ENCODE measurements around the gene PNKD. TPM values are rescaled to one million over a fixed set of nuclear protein-coding genes. Genes with fewer than 3 reads are reported as not detected.

The PNKD gene, protein sequence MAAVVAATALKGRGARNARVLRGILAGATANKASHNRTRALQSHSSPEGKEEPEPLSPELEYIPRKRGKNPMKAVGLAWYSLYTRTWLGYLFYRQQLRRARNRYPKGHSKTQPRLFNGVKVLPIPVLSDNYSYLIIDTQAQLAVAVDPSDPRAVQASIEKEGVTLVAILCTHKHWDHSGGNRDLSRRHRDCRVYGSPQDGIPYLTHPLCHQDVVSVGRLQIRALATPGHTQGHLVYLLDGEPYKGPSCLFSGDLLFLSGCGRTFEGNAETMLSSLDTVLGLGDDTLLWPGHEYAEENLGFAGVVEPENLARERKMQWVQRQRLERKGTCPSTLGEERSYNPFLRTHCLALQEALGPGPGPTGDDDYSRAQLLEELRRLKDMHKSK
- polyA plus RNA-seq (2011; rRNA removed): 46.2 and 52.6 TPM in 2 replicates
- 101 and 104 TPM in 2 replicates for polyA plus RNA-seq (2012; cell fraction: cytosol; rRNA removed)
- 71.2 and 85.9 TPM in 2 replicates for polyA plus RNA-seq (2012; cell fraction: nucleus; rRNA removed)
- polyA plus RNA-seq (2017; fragmentation: RNase III; extraction: RNeasy Plus Mini Kit Qiagen cat#74134 plus additional on column Dnase treatment): 47.2 to 51.7 TPM (median 51.6 TPM) in 3 replicates
- 21.0 and 26.5 TPM in 2 replicates for polyA minus RNA-seq (2011; rRNA and poly(A)+ RNA removed)

DNA sequence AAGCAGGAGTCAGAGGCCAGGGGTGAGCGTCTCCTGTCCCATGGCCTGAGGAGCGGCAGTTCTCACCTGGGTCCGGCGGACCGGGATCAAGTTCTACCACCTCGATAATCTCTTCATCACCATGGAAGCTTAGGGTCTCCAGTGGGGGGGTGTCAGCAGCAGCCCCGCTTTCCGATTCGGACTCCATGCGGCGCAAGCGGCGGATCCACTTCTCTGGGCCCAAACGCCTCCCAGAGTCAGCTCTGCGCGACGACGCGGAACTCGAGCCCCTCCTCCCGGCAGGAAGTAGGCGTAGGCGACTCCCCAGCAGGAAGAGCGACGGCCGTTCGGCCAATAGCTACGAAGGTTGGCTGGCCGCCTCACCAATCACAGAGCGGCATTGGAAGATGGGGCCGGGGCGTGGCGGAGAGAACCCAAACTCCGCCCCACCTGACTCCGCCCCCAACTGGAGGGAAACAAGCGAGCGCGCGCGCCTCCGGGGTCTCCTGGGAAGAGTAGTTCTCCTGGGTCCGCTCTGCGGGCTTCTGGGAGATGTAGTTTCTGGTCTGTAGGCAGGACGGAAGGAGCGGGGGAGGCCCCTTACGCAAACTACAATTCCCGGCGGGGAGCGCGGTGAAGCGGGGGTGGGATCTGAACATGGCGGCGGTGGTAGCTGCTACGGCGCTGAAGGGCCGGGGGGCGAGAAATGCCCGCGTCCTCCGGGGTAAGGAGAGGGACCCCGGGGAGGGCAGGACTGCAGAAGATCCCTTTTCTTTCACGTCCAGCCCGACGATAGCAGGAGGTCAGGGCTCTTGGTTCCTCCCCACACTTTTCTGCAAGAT is at the start of gene PNKD, which contains the start of gene AAMP:
TSS of gene PNKD (plus strand) at position 620 of the 821 bp plus-strand sequence. CDS start at position 637, 17 bp downstream.
TSS of gene AAMP (minus strand) at position 238 of the 821 bp plus-strand sequence. CDS start at position 187, 51 bp downstream.
- WGBS (ENCODE audit: missing lambda C conversion rate): 2% methylated on average over 27 of the region's 64 CpGs
- DNase-seq (ENCODE audit: low read depth in 1 of 2, low spot score in 1 of 2) (peak; percentile 97 to 99), FAIRE-seq (no peak), ATAC-seq (peak; percentile 88 to 93)
- H3K27ac ChIP-seq: peak within 1 kb of the TSS; percentile 90 to 92
- no peaks in the 10 kb centered on the region for H3K9me3 ChIP-seq
- TF ChIP-seq POLR2A (IDR thresholded peaks at IDR 0.05; ENCODE audit: low read length) (peak; percentile 75), CEBPB (IDR thresholded peaks at IDR 0.05) (0 out of 4 replicates have a peak, but pooled peaks of 1 of the 2 experiments have one; percentile 38), RARB (CRISPR knock-in tag; IDR thresholded peaks at IDR 0.05) (no peak), PHF8 (IDR thresholded peaks at IDR 0.05; ENCODE audit: borderline replicate concordance, low read depth) (peak; percentile 91), JUN (IDR thresholded peaks at IDR 0.05) (peak; percentile 6 to 59; a peak in 2 of 5 replicates), KDM5A (IDR thresholded peaks at IDR 0.05) (peak; percentile 77), CHD4 (IDR thresholded peaks at IDR 0.05; ENCODE audit: borderline replicate concordance) (no peak)
- TF ChIP-seq, protein P1, sequence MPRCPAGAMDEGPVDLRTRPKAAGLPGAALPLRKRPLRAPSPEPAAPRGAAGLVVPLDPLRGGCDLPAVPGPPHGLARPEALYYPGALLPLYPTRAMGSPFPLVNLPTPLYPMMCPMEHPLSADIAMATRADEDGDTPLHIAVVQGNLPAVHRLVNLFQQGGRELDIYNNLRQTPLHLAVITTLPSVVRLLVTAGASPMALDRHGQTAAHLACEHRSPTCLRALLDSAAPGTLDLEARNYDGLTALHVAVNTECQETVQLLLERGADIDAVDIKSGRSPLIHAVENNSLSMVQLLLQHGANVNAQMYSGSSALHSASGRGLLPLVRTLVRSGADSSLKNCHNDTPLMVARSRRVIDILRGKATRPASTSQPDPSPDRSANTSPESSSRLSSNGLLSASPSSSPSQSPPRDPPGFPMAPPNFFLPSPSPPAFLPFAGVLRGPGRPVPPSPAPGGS (IDR thresholded peaks at IDR 0.05): 0 out of 3 replicates have a peak, but pooled peaks have one; percentile 47
- TF ChIP-seq, protein P2, sequence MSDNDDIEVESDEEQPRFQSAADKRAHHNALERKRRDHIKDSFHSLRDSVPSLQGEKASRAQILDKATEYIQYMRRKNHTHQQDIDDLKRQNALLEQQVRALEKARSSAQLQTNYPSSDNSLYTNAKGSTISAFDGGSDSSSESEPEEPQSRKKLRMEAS (IDR thresholded peaks at IDR 0.05): peak; percentile 64
- TF ChIP-seq, protein P3, sequence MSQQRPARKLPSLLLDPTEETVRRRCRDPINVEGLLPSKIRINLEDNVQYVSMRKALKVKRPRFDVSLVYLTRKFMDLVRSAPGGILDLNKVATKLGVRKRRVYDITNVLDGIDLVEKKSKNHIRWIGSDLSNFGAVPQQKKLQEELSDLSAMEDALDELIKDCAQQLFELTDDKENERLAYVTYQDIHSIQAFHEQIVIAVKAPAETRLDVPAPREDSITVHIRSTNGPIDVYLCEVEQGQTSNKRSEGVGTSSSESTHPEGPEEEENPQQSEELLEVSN (IDR thresholded peaks at IDR 0.05; ENCODE audit: borderline replicate concordance, low read depth): no peak; the same call in 1 of the 2 replicates
- TF ChIP-seq, protein P4, sequence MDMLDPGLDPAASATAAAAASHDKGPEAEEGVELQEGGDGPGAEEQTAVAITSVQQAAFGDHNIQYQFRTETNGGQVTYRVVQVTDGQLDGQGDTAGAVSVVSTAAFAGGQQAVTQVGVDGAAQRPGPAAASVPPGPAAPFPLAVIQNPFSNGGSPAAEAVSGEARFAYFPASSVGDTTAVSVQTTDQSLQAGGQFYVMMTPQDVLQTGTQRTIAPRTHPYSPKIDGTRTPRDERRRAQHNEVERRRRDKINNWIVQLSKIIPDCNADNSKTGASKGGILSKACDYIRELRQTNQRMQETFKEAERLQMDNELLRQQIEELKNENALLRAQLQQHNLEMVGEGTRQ (IDR thresholded peaks at IDR 0.05): peak; percentile 75
- TF ChIP-seq, protein P5, sequence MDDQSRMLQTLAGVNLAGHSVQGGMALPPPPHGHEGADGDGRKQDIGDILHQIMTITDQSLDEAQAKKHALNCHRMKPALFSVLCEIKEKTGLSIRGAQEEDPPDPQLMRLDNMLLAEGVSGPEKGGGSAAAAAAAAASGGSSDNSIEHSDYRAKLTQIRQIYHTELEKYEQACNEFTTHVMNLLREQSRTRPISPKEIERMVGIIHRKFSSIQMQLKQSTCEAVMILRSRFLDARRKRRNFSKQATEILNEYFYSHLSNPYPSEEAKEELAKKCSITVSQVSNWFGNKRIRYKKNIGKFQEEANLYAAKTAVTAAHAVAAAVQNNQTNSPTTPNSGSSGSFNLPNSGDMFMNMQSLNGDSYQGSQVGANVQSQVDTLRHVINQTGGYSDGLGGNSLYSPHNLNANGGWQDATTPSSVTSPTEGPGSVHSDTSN (IDR thresholded peaks at IDR 0.05): peak; percentile 97
- H3K4me3 ChIP-seq: peak within 1 kb of the TSS; percentile 97
- peak within 1 kb of the TSS; percentile 100 for H3K4me2 ChIP-seq
- peaks cover 25% of the 10 kb centered on the region for H3K4me1 ChIP-seq
- ChIA-PET CTCF (interaction anchor here (1.1 to 6.5 kb wide), 12 partner anchors 14 to 196 kb away, joined by 3 to 105 read pairs (median 7); partner anchors contain the start of gene CATIP), POLR2A (interaction anchor here (0.7 to 1.6 kb wide), 8 partner anchors 11 to 126 kb away, joined by 3 to 6 read pairs (median 4); partner anchors contain the start of gene CATIP)

DNA sequence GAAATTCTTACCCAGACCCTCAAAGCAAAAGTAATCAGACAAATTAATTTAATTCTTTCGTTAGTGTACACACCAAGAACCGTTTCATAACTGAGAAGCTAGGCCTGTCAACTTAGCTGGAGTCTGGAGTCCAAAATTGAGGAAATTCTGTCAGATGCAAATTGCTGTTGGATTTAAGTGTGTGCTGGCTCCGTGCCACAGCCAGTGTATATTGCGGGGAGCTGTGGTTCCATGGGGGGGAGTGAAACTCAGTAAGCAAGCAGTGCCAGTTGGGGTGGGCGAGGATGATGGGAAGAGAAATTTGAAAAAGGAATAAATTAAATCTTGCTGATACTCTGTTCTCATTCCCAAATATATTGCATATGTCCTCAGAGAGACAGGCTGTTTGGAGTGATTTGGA is 49.3 kb upstream of the PNKD start:
- no peaks in the 10 kb centered on the region for H3K9me3 ChIP-seq
- 92% methylated on average over 5 of the region's 5 CpGs for WGBS (ENCODE audit: missing lambda C conversion rate)
- ChIA-PET CTCF (interaction anchor here (2.7 kb wide), 1 partner anchor 8 kb away, joined by 8 read pairs; no protein-coding TSS in a partner anchor), POLR2A (no interaction called here)
- no peak overlapping the region for H3K4me3 ChIP-seq
- no peak for ATAC-seq
- peaks cover 34% of the 10 kb centered on the region for H3K4me1 ChIP-seq
- no peak overlapping the region for H3K27ac ChIP-seq
- FAIRE-seq: no peak
- DNase-seq (ENCODE audit: low read depth in 1 of 2, low spot score in 1 of 2): no peak
- H3K4me2 ChIP-seq: no peak overlapping the region
- TF ChIP-seq POLR2A (IDR thresholded peaks at IDR 0.05; ENCODE audit: low read length): no peak
- TF ChIP-seq HOXA7 (CRISPR knock-in tag; IDR thresholded peaks at IDR 0.05): no peak
- TF ChIP-seq PHF8 (IDR thresholded peaks at IDR 0.05; ENCODE audit: borderline replicate concordance, low read depth): no peak
- TF ChIP-seq, protein P6, sequence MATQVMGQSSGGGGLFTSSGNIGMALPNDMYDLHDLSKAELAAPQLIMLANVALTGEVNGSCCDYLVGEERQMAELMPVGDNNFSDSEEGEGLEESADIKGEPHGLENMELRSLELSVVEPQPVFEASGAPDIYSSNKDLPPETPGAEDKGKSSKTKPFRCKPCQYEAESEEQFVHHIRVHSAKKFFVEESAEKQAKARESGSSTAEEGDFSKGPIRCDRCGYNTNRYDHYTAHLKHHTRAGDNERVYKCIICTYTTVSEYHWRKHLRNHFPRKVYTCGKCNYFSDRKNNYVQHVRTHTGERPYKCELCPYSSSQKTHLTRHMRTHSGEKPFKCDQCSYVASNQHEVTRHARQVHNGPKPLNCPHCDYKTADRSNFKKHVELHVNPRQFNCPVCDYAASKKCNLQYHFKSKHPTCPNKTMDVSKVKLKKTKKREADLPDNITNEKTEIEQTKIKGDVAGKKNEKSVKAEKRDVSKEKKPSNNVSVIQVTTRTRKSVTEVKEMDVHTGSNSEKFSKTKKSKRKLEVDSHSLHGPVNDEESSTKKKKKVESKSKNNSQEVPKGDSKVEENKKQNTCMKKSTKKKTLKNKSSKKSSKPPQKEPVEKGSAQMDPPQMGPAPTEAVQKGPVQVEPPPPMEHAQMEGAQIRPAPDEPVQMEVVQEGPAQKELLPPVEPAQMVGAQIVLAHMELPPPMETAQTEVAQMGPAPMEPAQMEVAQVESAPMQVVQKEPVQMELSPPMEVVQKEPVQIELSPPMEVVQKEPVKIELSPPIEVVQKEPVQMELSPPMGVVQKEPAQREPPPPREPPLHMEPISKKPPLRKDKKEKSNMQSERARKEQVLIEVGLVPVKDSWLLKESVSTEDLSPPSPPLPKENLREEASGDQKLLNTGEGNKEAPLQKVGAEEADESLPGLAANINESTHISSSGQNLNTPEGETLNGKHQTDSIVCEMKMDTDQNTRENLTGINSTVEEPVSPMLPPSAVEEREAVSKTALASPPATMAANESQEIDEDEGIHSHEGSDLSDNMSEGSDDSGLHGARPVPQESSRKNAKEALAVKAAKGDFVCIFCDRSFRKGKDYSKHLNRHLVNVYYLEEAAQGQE (IDR thresholded peaks at IDR 0.05): no peak
- TF ChIP-seq ZC3H11A (IDR thresholded peaks at IDR 0.05): no peak
- TF ChIP-seq ZFP36 (IDR thresholded peaks at IDR 0.05; ENCODE audit: borderline replicate concordance, partially characterized antibody): no peak
- TF ChIP-seq MAZ (IDR thresholded peaks at IDR 0.05; ENCODE audit: borderline replicate concordance, low read depth, low read length): no peak
- no peak for TF ChIP-seq GATA3 (IDR thresholded peaks at IDR 0.05; ENCODE audit: borderline replicate concordance)
- TF ChIP-seq CEBPB (IDR thresholded peaks at IDR 0.05): no peak
- TF ChIP-seq, protein P7, sequence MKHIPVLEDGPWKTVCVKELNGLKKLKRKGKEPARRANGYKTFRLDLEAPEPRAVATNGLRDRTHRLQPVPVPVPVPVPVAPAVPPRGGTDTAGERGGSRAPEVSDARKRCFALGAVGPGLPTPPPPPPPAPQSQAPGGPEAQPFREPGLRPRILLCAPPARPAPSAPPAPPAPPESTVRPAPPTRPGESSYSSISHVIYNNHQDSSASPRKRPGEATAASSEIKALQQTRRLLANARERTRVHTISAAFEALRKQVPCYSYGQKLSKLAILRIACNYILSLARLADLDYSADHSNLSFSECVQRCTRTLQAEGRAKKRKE (CRISPR knock-in tag; IDR thresholded peaks at IDR 0.05; ENCODE audit: low read depth): no peak
- TF ChIP-seq ZNF302 (CRISPR knock-in tag; IDR thresholded peaks at IDR 0.05): no peak
- TF ChIP-seq, protein P5 (IDR thresholded peaks at IDR 0.05): no peak
- TF ChIP-seq EP300 (IDR thresholded peaks at IDR 0.05): no peak
